ENCODE measurements around the gene CTU1. TPM values are rescaled to one million over a fixed set of nuclear protein-coding genes. Genes with fewer than 3 reads are reported as not detected.

CTU1 gene
- total RNA-seq, 1 donor from 2014 or later, result 9.3 TPM

DNA sequence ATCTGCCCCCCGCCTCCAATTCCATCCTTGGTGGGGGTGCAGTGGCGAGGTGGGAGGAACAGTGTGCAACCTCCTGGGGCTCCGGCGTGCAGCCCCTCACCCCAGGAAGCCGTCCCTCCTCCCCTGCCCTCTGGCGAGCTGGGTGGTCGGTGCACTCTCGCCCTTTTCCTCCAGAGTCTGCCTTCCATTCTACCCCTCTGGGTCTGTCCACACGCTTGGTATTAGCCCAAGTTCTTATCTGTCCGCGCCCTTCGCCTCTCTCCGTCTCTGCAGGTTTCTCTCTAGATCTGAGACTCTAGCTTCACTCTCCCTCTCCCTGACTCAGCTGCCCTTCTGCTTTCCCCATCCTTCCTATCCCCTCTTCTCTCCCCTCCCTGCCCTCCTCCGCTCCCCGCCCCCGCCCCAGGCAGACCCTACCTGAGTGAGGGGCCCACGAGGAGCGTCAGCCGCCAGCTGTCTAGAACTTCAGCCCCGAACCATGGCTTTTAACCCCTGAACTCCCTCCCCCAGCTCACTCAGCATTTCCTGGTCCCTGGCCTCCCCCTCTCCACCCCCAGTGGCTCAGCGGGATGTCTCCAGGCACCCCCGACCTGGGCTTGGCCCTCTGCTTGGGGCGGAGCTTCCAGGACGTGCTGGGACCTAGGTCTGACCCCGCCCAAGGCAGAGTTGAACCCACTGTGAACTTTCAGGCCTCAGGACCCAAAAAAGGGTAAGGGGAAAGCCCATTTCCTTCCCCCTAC is 42.8 kb downstream of the CTU1 start:
- Mint-ChIP-seq H3K27me3 (peaks cover 33% of the 10 kb centered on the region), H3K4me3 (peak overlapping the region; percentile 86), H3K4me1 (ENCODE audit: unreplicated experiment) (no peaks in the 10 kb centered on the region), H3K36me3 (no peaks in the 10 kb centered on the region), H3K9me3 (peaks cover 17% of the 10 kb centered on the region), H3K27ac (no peak overlapping the region)
- TF ChIP-seq, protein P1, sequence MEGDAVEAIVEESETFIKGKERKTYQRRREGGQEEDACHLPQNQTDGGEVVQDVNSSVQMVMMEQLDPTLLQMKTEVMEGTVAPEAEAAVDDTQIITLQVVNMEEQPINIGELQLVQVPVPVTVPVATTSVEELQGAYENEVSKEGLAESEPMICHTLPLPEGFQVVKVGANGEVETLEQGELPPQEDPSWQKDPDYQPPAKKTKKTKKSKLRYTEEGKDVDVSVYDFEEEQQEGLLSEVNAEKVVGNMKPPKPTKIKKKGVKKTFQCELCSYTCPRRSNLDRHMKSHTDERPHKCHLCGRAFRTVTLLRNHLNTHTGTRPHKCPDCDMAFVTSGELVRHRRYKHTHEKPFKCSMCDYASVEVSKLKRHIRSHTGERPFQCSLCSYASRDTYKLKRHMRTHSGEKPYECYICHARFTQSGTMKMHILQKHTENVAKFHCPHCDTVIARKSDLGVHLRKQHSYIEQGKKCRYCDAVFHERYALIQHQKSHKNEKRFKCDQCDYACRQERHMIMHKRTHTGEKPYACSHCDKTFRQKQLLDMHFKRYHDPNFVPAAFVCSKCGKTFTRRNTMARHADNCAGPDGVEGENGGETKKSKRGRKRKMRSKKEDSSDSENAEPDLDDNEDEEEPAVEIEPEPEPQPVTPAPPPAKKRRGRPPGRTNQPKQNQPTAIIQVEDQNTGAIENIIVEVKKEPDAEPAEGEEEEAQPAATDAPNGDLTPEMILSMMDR (conservative IDR thresholded peaks at IDR 0.05), result no peak
- no peak for DNase-seq (ENCODE audit: extremely low spot score, unreplicated experiment)

DNA sequence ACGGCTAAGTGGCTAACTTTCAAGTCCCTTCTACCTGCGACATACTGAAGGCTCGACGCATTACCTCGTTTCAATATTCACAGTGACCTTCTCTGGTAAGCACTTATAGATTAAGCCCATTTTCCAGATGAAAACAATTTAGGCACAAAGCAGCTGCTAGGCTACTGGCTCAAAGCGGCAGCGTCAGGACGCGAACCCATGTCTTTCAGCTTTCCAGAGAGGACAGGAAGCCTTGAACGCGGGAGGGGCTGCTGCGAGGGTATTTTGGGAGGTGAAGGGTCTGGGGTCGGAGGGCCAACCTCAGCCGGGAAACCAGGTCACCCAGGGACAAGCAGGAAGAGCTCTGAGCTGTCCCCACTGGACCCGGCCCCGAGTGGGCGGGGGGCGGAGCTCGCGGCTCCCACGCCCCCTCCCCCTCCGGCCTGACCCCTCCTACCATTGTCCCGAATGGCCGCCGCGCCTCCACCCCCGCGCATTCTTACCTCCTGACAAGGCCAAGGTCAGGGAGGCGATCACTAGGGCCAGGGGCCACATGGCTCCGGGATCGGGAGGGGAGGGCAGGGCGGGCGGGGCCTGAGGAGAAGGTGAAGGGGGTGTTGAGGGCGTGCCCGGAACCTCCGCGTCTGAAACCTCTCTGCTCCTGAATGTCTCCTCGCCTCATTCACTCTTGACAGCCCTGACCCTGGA is 43.5 kb downstream of the CTU1 start, which contains the start of gene KLK13:
TSS of gene KLK13 (minus strand) at position 559 of the 687 bp plus-strand sequence. CDS start at position 534, 25 bp downstream.
- DNase-seq (ENCODE audit: extremely low spot score, unreplicated experiment), result no peak
- H3K4me3 Mint-ChIP-seq, result peak within 1 kb of the TSS; percentile 86

DNA sequence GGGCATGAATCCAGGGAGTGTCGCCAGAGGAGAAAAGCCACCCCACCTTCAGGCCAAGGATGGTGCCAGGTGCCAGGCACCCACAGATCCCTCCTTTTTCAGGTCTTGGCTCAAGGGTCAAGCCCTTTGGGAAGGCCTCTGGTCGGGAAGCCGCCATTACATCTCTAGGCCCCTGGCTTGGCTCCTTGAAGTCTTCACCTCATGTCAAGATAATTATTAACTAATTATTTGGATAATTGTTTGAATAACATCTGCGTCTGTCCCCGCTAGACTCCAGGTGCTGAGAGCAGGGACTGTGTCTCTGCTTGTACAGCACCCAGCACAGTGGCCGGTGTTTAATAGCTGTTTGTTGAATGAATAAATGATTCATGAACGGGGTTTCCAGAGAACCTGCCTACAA is 44.5 kb downstream of the CTU1 start:
- Mint-ChIP-seq H3K4me3 (peak overlapping the region; percentile 40), H3K4me1 (ENCODE audit: unreplicated experiment) (no peaks in the 10 kb centered on the region), H3K9me3 (peaks cover 17% of the 10 kb centered on the region), H3K27ac (no peak overlapping the region), H3K36me3 (no peaks in the 10 kb centered on the region), H3K27me3 (peaks cover 37% of the 10 kb centered on the region)
- TF ChIP-seq, protein P1 (conservative IDR thresholded peaks at IDR 0.05), result no peak
- DNase-seq (ENCODE audit: extremely low spot score, unreplicated experiment), result no peak

More for the DNA sequence above, 43.5 kb downstream of the CTU1 start, which contains the start of gene KLK13:
- H3K9me3 Mint-ChIP-seq, result peaks cover 17% of the 10 kb centered on the region
- H3K36me3 Mint-ChIP-seq, result no peaks in the 10 kb centered on the region
- no peak within 1 kb of the TSS for H3K27ac Mint-ChIP-seq
- TF ChIP-seq, protein P1 (conservative IDR thresholded peaks at IDR 0.05), result no peak
- no peaks in the 10 kb centered on the region for H3K4me1 Mint-ChIP-seq (ENCODE audit: unreplicated experiment)
- peaks cover 33% of the 10 kb centered on the region for H3K27me3 Mint-ChIP-seq

DNA sequence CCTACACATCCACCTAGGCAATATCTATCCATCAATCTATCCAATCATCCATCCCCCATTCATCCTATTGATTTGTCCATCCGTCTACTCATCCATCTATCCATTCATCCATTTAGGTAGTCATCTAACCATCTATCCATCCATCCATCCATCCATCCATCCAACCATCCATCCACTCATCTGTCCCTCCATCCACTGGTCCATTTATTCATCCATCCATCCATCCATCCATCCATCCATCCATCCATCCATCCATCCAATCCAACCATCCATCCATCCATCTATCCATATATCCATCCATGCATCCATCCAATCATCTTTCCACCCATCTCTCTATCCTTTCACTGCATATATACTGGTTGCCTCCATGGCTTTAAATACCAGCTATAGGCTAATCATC is 47.2 kb downstream of the CTU1 start:
- TF ChIP-seq, protein P1 (conservative IDR thresholded peaks at IDR 0.05), result no peak
- Mint-ChIP-seq H3K36me3 (no peaks in the 10 kb centered on the region), H3K9me3 (peaks cover 8% of the 10 kb centered on the region), H3K4me1 (ENCODE audit: unreplicated experiment) (no peaks in the 10 kb centered on the region), H3K4me3 (no peak overlapping the region), H3K27me3 (peaks cover 35% of the 10 kb centered on the region), H3K27ac (no peak overlapping the region)
- DNase-seq (ENCODE audit: extremely low spot score, unreplicated experiment), result no peak

DNA sequence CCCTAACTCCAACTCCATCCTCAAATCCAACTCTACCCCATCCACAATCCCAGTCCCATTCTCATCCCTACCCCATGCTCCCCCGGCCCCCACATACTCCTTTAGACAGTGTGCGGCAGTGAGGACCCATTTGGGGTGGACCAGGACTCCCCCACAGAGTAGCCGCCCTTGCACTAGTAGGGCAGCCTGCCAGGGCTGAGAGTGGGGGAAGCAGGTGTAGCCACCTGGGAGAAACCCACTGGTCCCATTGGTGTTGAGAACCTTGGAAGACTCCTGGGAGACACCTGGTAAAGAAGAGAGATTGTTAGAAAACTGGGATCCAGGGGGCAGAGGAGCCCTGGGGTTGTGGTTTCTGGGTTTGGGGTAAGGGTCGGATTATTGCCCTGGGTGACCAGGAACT is 47.9 kb downstream of the CTU1 start:
- Mint-ChIP-seq H3K9me3 (peaks cover 8% of the 10 kb centered on the region), H3K4me3 (no peak overlapping the region), H3K36me3 (no peaks in the 10 kb centered on the region), H3K27ac (no peak overlapping the region), H3K27me3 (peaks cover 35% of the 10 kb centered on the region), H3K4me1 (ENCODE audit: unreplicated experiment) (no peaks in the 10 kb centered on the region)
- TF ChIP-seq, protein P1 (conservative IDR thresholded peaks at IDR 0.05), result no peak
- DNase-seq (ENCODE audit: extremely low spot score, unreplicated experiment), result no peak

All from type B pancreatic cell (in vitro differentiated cells).